Lung (tissue), 12 donors: ENCODE results near the gene RELT. TPM values are rescaled to one million over a fixed set of nuclear protein-coding genes. Genes with fewer than 3 reads are reported as not detected.

Experiments used
- ATAC-seq: fragments of 200-7000 bp; cut with Tn5 transposase; one replicate; pipeline ENCODE4 v1.9.1; 2020; ENCODE audit warnings: moderate number of reproducible peaks; ENCODE audit not compliant: insufficient read depth, low FRiP score
- DNase-seq, 3 donors: peaks; one replicate each; pipeline ENCODE4 v3.0.0-alpha.2; 2013 to 2017
- H3K27ac ChIP-seq, 2 donors: one replicate each; pipeline ENCODE4 v1.5.1; 2013; ENCODE audit warnings: mild to moderate bottlenecking in 2 of 2, moderate library complexity in 2 of 2, control low read depth in 1 of 2, inconsistent platforms in 1 of 2, low read depth in 1 of 2, low read length in 1 of 2
- H3K27me3 ChIP-seq, 3 donors: one replicate each; pipeline ENCODE4 v1.5.1; 2013; ENCODE audit warnings: low read length in 2 of 3; ENCODE audit not compliant: control insufficient read depth in 3 of 3, insufficient read depth in 3 of 3
- H3K36me3 ChIP-seq, 4 donors: one replicate each; pipeline ENCODE4 v1.5.1; 2013; ENCODE audit warnings: low read length in 4 of 4, mild to moderate bottlenecking in 1 of 4, moderate library complexity in 1 of 4; ENCODE audit not compliant: control insufficient read depth in 4 of 4, insufficient read depth in 4 of 4
- H3K4me1 ChIP-seq, 5 donors: one replicate each; pipeline ENCODE4 v1.5.1; 2013; ENCODE audit warnings: low read length in 5 of 5, mild to moderate bottlenecking in 2 of 5, moderate library complexity in 1 of 5; ENCODE audit not compliant: control insufficient read depth in 5 of 5, insufficient read depth in 5 of 5
- H3K4me3 ChIP-seq: one replicate; pipeline ENCODE4 v1.5.1; 2013; ENCODE audit warnings: mild to moderate bottlenecking, control low read depth, moderate library complexity
- H3K9ac ChIP-seq, 2 donors: one replicate each; pipeline ENCODE4 v1.5.1; 2013; ENCODE audit warnings: low read length in 2 of 2, control low read depth in 1 of 2; ENCODE audit not compliant: insufficient read depth in 1 of 2
- H3K9me3 ChIP-seq, 4 donors: one replicate each; pipeline ENCODE4 v1.5.1; 2013; ENCODE audit warnings: low read length in 3 of 4, mild to moderate bottlenecking in 1 of 4, moderate library complexity in 1 of 4; ENCODE audit not compliant: control insufficient read depth in 4 of 4, insufficient read depth in 3 of 4
- WGBS, 2 donors: extraction: QIAGEN DNeasy Blood & Tissue Kit; methylation state at CpG; one replicate each; pipeline ENCODE4 v1.1.7; 2013; 5-methylcytosine and 5-hydroxymethylcytosine counted together
- polyA plus RNA-seq, 2 donors: library from polyadenylated mRNA; stranded (reverse); fragments of 200-250 nt; gene quantifications; one replicate each; pipeline ENCODE4 v1.2.1, GENCODE V29; 2013
- total RNA-seq, 2 donors: library from RNA; depleted of rRNA in 1 of 2; stranded (reverse); fragments of >200 nt in 1 of 2; gene quantifications; one replicate each; pipeline ENCODE4 v1.2.1, GENCODE V29; 2014 to 2021
- TF ChIP-seq, protein P1 (sequence below): IDR thresholded peaks from 2 replicates; pipeline ENCODE4 v1.5.1; 2012; ENCODE audit warnings: mild to moderate bottlenecking; ENCODE audit errors: control extremely low read depth, extremely low read depth
- donor health status: control.
- donor health status: control.
- donor health status: Bipolar disorder and iron deficiency.
- donor health status: healthy.
- donor health status: DM: yes; HTN: yes; CAD: no.

RELT gene
- total and polyA plus RNA-seq, 4 donors: 6.0 to 25.4 (median 16.1) TPM

DNA sequence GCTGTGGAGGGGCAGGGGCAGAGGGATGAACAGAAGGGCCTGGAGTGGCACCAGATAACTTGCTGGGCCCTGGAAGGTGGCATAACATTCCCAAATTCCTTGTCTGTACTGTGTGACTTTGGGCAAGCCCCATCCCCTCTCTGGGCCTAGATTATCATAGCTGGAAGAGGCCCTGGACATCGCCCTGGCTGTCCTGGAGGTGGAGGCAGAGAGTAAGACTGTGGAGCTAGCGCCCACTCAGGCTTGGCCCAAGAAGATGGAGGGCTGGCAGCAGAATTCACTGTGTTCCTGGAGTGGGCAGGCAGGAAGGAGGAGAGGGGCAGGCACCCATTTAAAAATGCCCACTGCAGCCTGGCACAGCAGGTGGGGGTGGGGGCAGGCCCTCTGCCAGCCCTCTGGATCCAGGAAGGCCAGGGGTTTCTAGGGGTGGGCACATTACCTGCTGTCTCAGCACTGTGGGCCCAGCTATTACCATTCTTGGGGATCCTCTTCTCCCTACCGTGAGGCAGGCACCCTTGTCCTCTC is 45.6 kb upstream of the RELT start:
- no peak overlapping the region for H3K4me3 ChIP-seq
- 54 to 63% methylated on average over 3 of the region's 3 CpGs for WGBS, 2 donors
- ATAC-seq (no peak), DNase-seq (peak; percentile 58 to 62 (median 59))
- peak overlapping the region in 1 of 2 donors; percentile 13 for H3K27ac ChIP-seq
- peaks cover 25 to 73% (median 36%) of the 10 kb centered on the region in 5 donors for H3K4me1 ChIP-seq
- TF ChIP-seq, protein P1, sequence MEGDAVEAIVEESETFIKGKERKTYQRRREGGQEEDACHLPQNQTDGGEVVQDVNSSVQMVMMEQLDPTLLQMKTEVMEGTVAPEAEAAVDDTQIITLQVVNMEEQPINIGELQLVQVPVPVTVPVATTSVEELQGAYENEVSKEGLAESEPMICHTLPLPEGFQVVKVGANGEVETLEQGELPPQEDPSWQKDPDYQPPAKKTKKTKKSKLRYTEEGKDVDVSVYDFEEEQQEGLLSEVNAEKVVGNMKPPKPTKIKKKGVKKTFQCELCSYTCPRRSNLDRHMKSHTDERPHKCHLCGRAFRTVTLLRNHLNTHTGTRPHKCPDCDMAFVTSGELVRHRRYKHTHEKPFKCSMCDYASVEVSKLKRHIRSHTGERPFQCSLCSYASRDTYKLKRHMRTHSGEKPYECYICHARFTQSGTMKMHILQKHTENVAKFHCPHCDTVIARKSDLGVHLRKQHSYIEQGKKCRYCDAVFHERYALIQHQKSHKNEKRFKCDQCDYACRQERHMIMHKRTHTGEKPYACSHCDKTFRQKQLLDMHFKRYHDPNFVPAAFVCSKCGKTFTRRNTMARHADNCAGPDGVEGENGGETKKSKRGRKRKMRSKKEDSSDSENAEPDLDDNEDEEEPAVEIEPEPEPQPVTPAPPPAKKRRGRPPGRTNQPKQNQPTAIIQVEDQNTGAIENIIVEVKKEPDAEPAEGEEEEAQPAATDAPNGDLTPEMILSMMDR: no peak
- no peaks in the 10 kb centered on the region for H3K36me3 ChIP-seq
- H3K9me3 ChIP-seq: no peaks in the 10 kb centered on the region
- H3K9ac ChIP-seq: peak overlapping the region; percentile 32 to 36
- no peaks in the 10 kb centered on the region for H3K27me3 ChIP-seq

DNA sequence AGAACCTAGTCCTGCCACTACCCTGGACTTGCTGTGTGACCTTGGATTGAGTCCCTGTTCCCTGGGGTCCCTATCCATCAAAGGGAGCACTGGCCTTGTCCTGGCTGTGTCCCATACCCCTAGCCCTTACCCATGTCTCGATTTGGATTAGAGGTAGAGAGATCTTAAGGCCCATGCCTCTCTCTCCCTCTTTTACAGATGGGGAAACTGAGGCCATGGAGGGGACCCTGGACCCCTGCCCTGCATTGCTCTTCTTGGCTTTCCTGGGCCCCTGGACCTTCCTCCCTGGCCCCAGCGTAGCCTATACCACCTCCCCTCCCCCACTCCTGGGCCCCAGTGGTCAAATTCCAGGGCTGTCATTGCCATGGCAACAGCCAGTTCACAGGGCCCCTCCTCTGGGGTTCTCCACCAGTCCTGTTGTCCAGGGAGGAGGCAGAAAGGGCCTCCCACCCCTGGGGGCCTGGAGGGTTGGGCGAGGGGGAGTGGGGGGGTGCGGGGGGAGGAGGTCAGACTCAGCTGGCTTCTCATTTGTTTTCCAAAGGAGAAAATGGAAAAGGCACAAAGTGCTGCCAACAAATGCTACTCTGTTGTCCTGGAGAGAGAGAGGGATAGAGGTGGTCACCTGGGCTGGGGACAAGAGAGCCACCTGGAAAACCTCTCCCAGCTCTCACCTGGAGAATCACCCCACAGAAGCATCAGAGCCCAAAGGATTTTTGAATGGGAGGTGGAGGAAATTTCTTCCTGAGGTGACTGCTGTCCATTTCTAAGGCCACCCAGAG is 44.9 kb upstream of the RELT start:
- Histone ChIP-seq H3K9ac (peak overlapping the region; percentile 32 to 36), H3K4me1 (peaks cover 25 to 69% (median 36%) of the 10 kb centered on the region in 5 donors), H3K9me3 (no peaks in the 10 kb centered on the region), H3K4me3 (no peak overlapping the region), H3K27me3 (no peaks in the 10 kb centered on the region), H3K27ac (peak overlapping the region; percentile 13 to 24), H3K36me3 (peaks cover 0 to 3% (median 1%) of the 10 kb centered on the region in 4 donors)
- 57 to 76% methylated on average over 4 of the region's 4 CpGs for WGBS, 2 donors
- DNase-seq (peak; percentile 86 to 90 (median 87)), ATAC-seq (no peak)
- TF ChIP-seq, protein P1: no peak

DNA sequence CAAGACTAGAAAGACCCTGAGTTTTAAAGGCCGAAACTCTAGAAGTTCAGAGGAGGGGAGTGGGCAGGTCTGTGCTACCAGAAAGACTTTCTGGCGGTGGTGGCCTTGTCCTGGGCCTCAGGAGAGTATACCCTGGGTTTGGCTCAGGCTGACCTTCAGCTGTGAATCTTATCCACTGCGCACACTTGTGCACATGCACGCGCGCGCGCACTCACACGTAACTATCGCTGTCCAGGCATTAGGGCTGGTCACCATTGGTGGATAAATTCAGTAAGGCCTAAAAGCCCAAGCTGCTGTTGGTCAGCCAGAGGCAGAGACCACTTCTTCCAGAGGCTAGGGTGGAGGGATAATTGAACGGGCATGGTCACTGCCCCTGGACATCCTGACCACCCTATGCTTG is 43.0 kb upstream of the RELT start:
- H3K27me3 ChIP-seq: no peaks in the 10 kb centered on the region
- no peaks in the 10 kb centered on the region for H3K9me3 ChIP-seq
- DNase-seq (no peak), ATAC-seq (no peak)
- peaks cover 24 to 62% (median 36%) of the 10 kb centered on the region in 5 donors for H3K4me1 ChIP-seq
- WGBS, 2 donors: 89 to 95% methylated on average over 11 of the region's 11 CpGs
- TF ChIP-seq, protein P1: no peak
- peaks cover 0 to 8% (median 2%) of the 10 kb centered on the region in 4 donors for H3K36me3 ChIP-seq
- H3K27ac ChIP-seq: peak overlapping the region; percentile 34 to 60
- H3K4me3 ChIP-seq: no peak overlapping the region
- H3K9ac ChIP-seq: no peak overlapping the region
